ENCODE measurements around the gene ST3GAL4. TPM values are rescaled to one million over a fixed set of nuclear protein-coding genes. Genes with fewer than 3 reads are reported as not detected.

Gene ST3GAL4
- total RNA-seq, 1 donor from 2014 or later: 41.5 TPM

- Histone ChIP-seq H3K36me3 (no peaks in the 10 kb centered on the region), H3K4me1 (peaks cover 18% of the 10 kb centered on the region), H3K4me3 (no peak overlapping the region), H3K27ac (no peak overlapping the region), H3K9me3 (no peaks in the 10 kb centered on the region), H3K27me3 (no peaks in the 10 kb centered on the region)
- DNase-seq (ENCODE audit: extremely low spot score in 2 of 2): no peak
- no peak for TF ChIP-seq POLR2AphosphoS5 (IDR thresholded peaks at IDR 0.05; ENCODE audit: insufficient read depth in 1 of 2, low read depth in 1 of 2)
- TF ChIP-seq CTCF (IDR thresholded peaks at IDR 0.05): no peak
- no peak for TF ChIP-seq POLR2A (IDR thresholded peaks at IDR 0.05)
- intact Hi-C loops (cut with DNase I): no loop called here
These were observed 100.6 kb downstream of the ST3GAL4 start for GRCh38 chr11:126456089-126456488.

- intact Hi-C loops (cut with DNase I): no loop called here
- no peak for DNase-seq (ENCODE audit: extremely low spot score in 2 of 2)
- Histone ChIP-seq H3K9me3 (no peaks in the 10 kb centered on the region), H3K4me1 (peaks cover 17% of the 10 kb centered on the region), H3K36me3 (no peaks in the 10 kb centered on the region), H3K27ac (no peak overlapping the region), H3K4me3 (no peak overlapping the region), H3K27me3 (no peaks in the 10 kb centered on the region)
- no peak for TF ChIP-seq CTCF (IDR thresholded peaks at IDR 0.05)
These were observed 101.5 kb downstream of the ST3GAL4 start for GRCh38 chr11:126456783-126457542.

GRCh38 chr11:126457817-126458216 lies 102.3 kb downstream of the ST3GAL4 start:
- H3K27me3 ChIP-seq: no peaks in the 10 kb centered on the region
- peaks cover 8% of the 10 kb centered on the region for H3K4me1 ChIP-seq
- H3K36me3 ChIP-seq: no peaks in the 10 kb centered on the region
- TF ChIP-seq POLR2A (IDR thresholded peaks at IDR 0.05): no peak
- no peak for TF ChIP-seq CTCF (IDR thresholded peaks at IDR 0.05)
- H3K4me3 ChIP-seq: no peak overlapping the region
- intact Hi-C loops (cut with DNase I): no loop called here
- no peak overlapping the region for H3K27ac ChIP-seq
- DNase-seq (ENCODE audit: extremely low spot score in 2 of 2): no peak
- no peaks in the 10 kb centered on the region for H3K9me3 ChIP-seq

- Histone ChIP-seq H3K4me3 (no peak overlapping the region), H3K9me3 (no peaks in the 10 kb centered on the region), H3K27ac (no peak overlapping the region), H3K36me3 (no peaks in the 10 kb centered on the region), H3K27me3 (no peaks in the 10 kb centered on the region), H3K4me1 (peaks cover 8% of the 10 kb centered on the region)
- intact Hi-C loops (cut with DNase I): no loop called here
- TF ChIP-seq CTCF (IDR thresholded peaks at IDR 0.05) (no peak), POLR2A (IDR thresholded peaks at IDR 0.05) (no peak), POLR2AphosphoS5 (IDR thresholded peaks at IDR 0.05; ENCODE audit: insufficient read depth in 1 of 2, low read depth in 1 of 2) (no peak)
- DNase-seq (ENCODE audit: extremely low spot score in 2 of 2): no peak
These were observed 104.3 kb downstream of the ST3GAL4 start for GRCh38 chr11:126459691-126460281.

- Histone ChIP-seq H3K27ac (no peak overlapping the region), H3K4me1 (peaks cover 8% of the 10 kb centered on the region), H3K4me3 (no peak overlapping the region), H3K36me3 (no peaks in the 10 kb centered on the region), H3K27me3 (no peaks in the 10 kb centered on the region), H3K9me3 (no peaks in the 10 kb centered on the region)
- TF ChIP-seq CTCF (IDR thresholded peaks at IDR 0.05) (no peak), POLR2AphosphoS5 (IDR thresholded peaks at IDR 0.05; ENCODE audit: insufficient read depth in 1 of 2, low read depth in 1 of 2) (no peak)
- no peak for DNase-seq (ENCODE audit: extremely low spot score in 2 of 2)
- intact Hi-C loops (cut with DNase I): no loop called here
These were observed 105.1 kb downstream of the ST3GAL4 start for GRCh38 chr11:126460417-126461095.
